SK-N-MC (cell line): ENCODE measurements around the gene CD300LG.

Experiments
- EZH2 ChIP-seq: fragments of 200-600 bp; sonication (generic); IDR thresholded peaks from one replicate; pipeline ENCODE4 v1.6.1; 2017; ENCODE audit warnings: antibody characterized with exemption
- POLR2AphosphoS5 ChIP-seq: IDR thresholded peaks from 2 replicates; pipeline ENCODE4 v1.6.1; 2012; ENCODE audit warnings: mild to moderate bottlenecking, low read depth, low read length, borderline replicate concordance

- TF ChIP-seq EZH2 (no peak), POLR2AphosphoS5 (no peak)
Observed at GRCh38 chr17:43801844-43802243, 45.1 kb upstream of the CD300LG start.
